GM12878 (cell line): ENCODE results near the gene WDR59. TPM values are rescaled to one million over a fixed set of nuclear protein-coding genes. Genes with fewer than 3 reads are reported as not detected.

Source experiments
- ASH2L ChIP-seq: fragments of 300-600, 200-600 bp; sonication (generic); IDR thresholded peaks from 2 replicates; pipeline ENCODE4 v1.6.1; 2017; ENCODE audit warnings: low read depth, mild to moderate bottlenecking, borderline replicate concordance
- CEBPB ChIP-seq, 2 experiments: fragments of 150-350 bp in 1 of 2; IDR thresholded peaks; 2 replicates each; pipeline ENCODE4 v1.6.1; 2012 to 2014; ENCODE audit warnings: low read depth in 2 of 2, low read length in 2 of 2, borderline replicate concordance in 1 of 2, inconsistent platforms in 1 of 2
- EGR1 ChIP-seq, 2 experiments: IDR thresholded peaks; 1 replicate in 1 of 2; 2 replicates in 1 of 2; pipeline ENCODE4 v1.6.1; 2011 to 2012; ENCODE audit warnings: low read depth in 2 of 2, low read length in 2 of 2, borderline replicate concordance in 1 of 2, mild to moderate bottlenecking in 1 of 2, moderate library complexity in 1 of 2
- FOS ChIP-seq: IDR thresholded peaks from 3 replicates; pipeline ENCODE4 v1.6.1; 2011; ENCODE audit warnings: borderline replicate concordance; ENCODE audit not compliant: insufficient read length; ENCODE audit errors: extremely low read depth
- HDAC2 ChIP-seq: fragments of 200-600 bp; sonication (generic); IDR thresholded peaks from 2 replicates; pipeline ENCODE4 v1.6.1; 2017
- PML ChIP-seq: IDR thresholded peaks from 2 replicates; pipeline ENCODE4 v1.6.1; 2012; ENCODE audit warnings: low read length, inconsistent platforms
- ZBTB11 ChIP-seq: fragments of 450-650 bp; formaldehyde crosslinking; IDR thresholded peaks from 2 replicates; pipeline ENCODE4 v1.5.0; 2022; ENCODE audit warnings: mild to moderate bottlenecking, missing genetic modification characterization
- ZNF592 ChIP-seq: fragments of 450-650 bp; IDR thresholded peaks from 2 replicates; pipeline ENCODE4 v1.6.1; 2017; ENCODE audit warnings: mild to moderate bottlenecking, moderate library complexity
- polyA plus RNA-seq, 11 experiments: library from polyadenylated mRNA; depleted of rRNA in 4 of 11; unstranded in 6 of 11; stranded (reverse) in 5 of 11; fragments of >200 nt; fragmentation: Nextera tagmentation in 4 of 11; fragmentation: Illumina TruSeq in 1 of 11; extraction: Ambion mirVana in 4 of 11; extraction: Trizol in 1 of 11; gene quantifications; 1 replicate in 1 of 11; 2 replicates in 10 of 11; pipeline versions ENCODE4 v1.2.1 to v1.2.3, GENCODE V29; 2011 to 2016; ENCODE audit warnings: inconsistent platforms in 2 of 11, missing spikeins in 2 of 11, low read depth in 1 of 11
- total RNA-seq, 4 experiments: library from RNA; depleted of rRNA in 3 of 4; stranded (reverse); fragments of >200 nt in 3 of 4; fragmentation: Illumina TruSeq in 1 of 4; extraction: Trizol in 1 of 4; gene quantifications; 2 replicates each; pipeline versions ENCODE4 v1.2.1 to v1.2.3, GENCODE V29; 2013 to 2021

The WDR59 gene
- total and polyA plus RNA-seq, 10 of the 15 experiments (the other 5 are each of a cell fraction or from before 2014, with no cell fraction given) = 9.7 to 78.4 (median 24.5) TPM

- TF ChIP-seq EGR1 (IDR thresholded peaks at IDR 0.05; ENCODE audit: borderline replicate concordance in 1 of 2, low read depth in 2 of 2, low read length in 2 of 2) (no peak), ZBTB11 (no peak), PML (no peak), ZNF592 (no peak), CEBPB (IDR thresholded peaks at IDR 0.05; ENCODE audit: borderline replicate concordance in 1 of 2, low read depth in 2 of 2, low read length in 2 of 2) (no peak), HDAC2 (no peak), ASH2L (no peak), FOS (no peak)
These were observed 152.7 kb downstream of the WDR59 start (continued) for GRCh38 chr16:74832228-74832627.
